Measurements from ENCODE around the gene KLK10.

GRCh38 chr19:51060336-51060735 is 40.8 kb upstream of the KLK10 start:
- TF ChIP-seq REST (IDR thresholded peaks at IDR 0.05; ENCODE audit: insufficient read depth in 1 of 2, low read depth in 2 of 2, low read length in 1 of 2) (no peak), CTCF (IDR thresholded peaks at IDR 0.05) (no peak)

Measured in Panc1 (cell line).